ENCODE data around the gene DOCK10.
"Not testable (repeated sequence)": the region's sequence is repeated elsewhere in the genome, so short reads cannot be mapped to it uniquely, and the experiment has no call there.

Gene DOCK10

GRCh38 chr2:224943601-224944041, 98.6 kb downstream of the DOCK10 start:
- ATAC-seq, result peak; percentile 44 to 46

- ATAC-seq, result no peak
Observed at GRCh38 chr2:224941960-224942359, 100.3 kb downstream of the DOCK10 start.

- peak in 1 of 2 donors; percentile 34 for ATAC-seq
Observed at GRCh38 chr2:224940618-224941017, 101.7 kb downstream of the DOCK10 start.

GRCh38 chr2:224938651-224939182, 103.6 kb downstream of the DOCK10 start:
- peak; percentile 60 to 62 for ATAC-seq

- ATAC-seq, result no peak
Observed at GRCh38 chr2:224937887-224938286, 104.4 kb downstream of the DOCK10 start.

- ATAC-seq, result no peak
Observed at GRCh38 chr2:224934526-224935188, 107.6 kb downstream of the DOCK10 start.

GRCh38 chr2:224933431-224933830, 108.8 kb downstream of the DOCK10 start:
- ATAC-seq, result peak; percentile 71 to 73

GRCh38 chr2:224932522-224932921, 109.7 kb downstream of the DOCK10 start:
- ATAC-seq, result no peak

- ATAC-seq, result no peak
Observed at GRCh38 chr2:224931956-224932355, 110.3 kb downstream of the DOCK10 start.

- ATAC-seq, result no peak
Observed at GRCh38 chr2:224930990-224931389, 111.3 kb downstream of the DOCK10 start.

GRCh38 chr2:224930124-224930523, 112.1 kb downstream of the DOCK10 start:
- no peak for ATAC-seq

GRCh38 chr2:224929512-224929911, 112.8 kb downstream of the DOCK10 start:
- ATAC-seq, result no peak

- peak; percentile 68 to 70 for ATAC-seq
Observed at GRCh38 chr2:224927646-224928173, 114.6 kb downstream of the DOCK10 start.

GRCh38 chr2:224927011-224927410, 115.3 kb downstream of the DOCK10 start:
- no peak for ATAC-seq

- ATAC-seq, result peak; percentile 55
Observed at GRCh38 chr2:224925810-224926100, 116.5 kb downstream of the DOCK10 start.

GRCh38 chr2:224925061-224925809, 117.0 kb downstream of the DOCK10 start:
- ATAC-seq, result peak; percentile 37

GRCh38 chr2:224924631-224925030, 117.6 kb downstream of the DOCK10 start:
- ATAC-seq, result no peak

- no peak for ATAC-seq
Observed at GRCh38 chr2:224922142-224922727, 120.0 kb downstream of the DOCK10 start.

- ATAC-seq, result no peak
Observed at GRCh38 chr2:224919472-224920110, 122.7 kb downstream of the DOCK10 start.

- peak; percentile 45 to 63 for ATAC-seq
Observed at GRCh38 chr2:224918626-224919471, 123.4 kb downstream of the DOCK10 start.

GRCh38 chr2:224917246-224917645, 125.0 kb downstream of the DOCK10 start:
- not testable (repeated sequence) for ATAC-seq

GRCh38 chr2:224915136-224915535, 127.1 kb downstream of the DOCK10 start:
- no peak for ATAC-seq

All from activated CD4-positive, CD25-positive, alpha-beta regulatory T cell treated with anti-CD3 and anti-CD28 coated beads, Interleukin-2, amount 50 U/mL, for 24 hours (primary cell).